ENCODE measurements around the gene RBPJL.

The RBPJL gene, protein sequence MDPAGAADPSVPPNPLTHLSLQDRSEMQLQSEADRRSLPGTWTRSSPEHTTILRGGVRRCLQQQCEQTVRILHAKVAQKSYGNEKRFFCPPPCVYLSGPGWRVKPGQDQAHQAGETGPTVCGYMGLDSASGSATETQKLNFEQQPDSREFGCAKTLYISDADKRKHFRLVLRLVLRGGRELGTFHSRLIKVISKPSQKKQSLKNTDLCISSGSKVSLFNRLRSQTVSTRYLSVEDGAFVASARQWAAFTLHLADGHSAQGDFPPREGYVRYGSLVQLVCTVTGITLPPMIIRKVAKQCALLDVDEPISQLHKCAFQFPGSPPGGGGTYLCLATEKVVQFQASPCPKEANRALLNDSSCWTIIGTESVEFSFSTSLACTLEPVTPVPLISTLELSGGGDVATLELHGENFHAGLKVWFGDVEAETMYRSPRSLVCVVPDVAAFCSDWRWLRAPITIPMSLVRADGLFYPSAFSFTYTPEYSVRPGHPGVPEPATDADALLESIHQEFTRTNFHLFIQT

DNA sequence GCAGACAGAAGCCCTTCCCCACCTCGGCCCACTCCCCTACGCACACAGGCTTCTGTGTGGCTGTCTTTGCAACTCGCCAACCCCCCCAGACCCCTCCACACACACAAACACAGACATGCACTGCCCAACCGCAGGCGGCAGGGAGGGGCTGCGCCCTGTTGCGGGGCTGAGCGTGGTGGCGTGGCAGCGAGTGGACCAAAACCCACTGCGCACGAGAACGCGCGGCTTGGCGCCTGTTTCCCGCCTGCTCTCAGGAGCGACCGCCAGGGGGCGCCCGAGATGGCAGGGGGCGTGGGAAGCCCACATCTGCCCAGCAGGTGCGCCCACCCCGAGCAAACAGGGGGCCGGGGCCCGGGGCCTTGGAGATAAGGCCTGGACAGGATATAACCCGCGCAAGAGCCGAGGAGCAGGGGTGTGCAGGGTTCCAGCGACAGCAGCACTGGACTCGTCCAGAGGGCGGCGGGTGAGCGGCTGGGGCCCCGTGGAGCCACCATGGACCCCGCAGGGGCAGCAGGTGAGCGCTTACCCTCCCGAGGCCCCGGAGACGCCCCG, at the start of gene RBPJL:
TSS of gene RBPJL (plus strand) at position 410 of the 552 bp plus-strand sequence. CDS start at position 493, 83 bp downstream.
- no peak within 1 kb of the TSS for H3K4me3 ChIP-seq (ENCODE audit: low read depth, low read length)

DNA sequence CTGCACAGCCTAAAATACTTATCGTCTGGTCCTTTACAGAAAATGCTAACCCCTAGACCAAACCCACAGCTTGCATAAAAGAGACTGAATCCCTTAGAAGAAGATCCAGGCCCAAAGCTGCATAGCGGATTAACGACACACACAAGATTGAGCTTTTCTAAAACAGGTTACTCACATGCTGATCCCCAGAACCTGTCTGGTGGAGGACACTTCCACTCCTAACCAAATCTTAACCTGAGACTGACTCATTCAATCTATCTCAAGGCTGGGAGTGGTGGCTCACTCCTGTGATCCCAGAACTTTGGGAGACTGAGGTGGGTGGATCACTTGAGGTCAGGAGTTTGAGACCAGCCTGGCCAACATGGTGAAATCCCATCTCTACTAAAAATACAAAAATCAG, 49.5 kb upstream of the RBPJL start:
- H3K4me3 ChIP-seq (ENCODE audit: low read depth, low read length): no peak overlapping the region

DNA sequence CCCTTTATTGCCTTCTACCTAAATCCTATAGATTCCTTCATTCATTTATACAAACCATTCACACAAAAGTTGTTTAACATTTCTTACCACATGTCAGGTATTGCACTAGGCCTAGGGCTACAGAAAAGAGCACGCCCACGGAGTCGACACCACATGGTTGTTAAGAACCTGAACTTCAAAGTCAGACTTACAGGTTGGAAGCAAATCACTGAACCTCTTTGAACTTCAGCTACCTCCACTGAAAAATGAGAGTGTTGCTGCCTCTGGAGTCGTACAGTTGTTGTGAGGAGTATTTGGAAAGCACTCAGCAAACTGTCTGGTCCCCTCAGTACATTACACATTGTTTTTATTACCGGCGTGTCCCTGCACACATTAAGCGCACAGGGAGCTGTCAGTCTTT, 48.9 kb upstream of the RBPJL start:
- no peak overlapping the region for H3K4me3 ChIP-seq (ENCODE audit: low read depth, low read length)

DNA sequence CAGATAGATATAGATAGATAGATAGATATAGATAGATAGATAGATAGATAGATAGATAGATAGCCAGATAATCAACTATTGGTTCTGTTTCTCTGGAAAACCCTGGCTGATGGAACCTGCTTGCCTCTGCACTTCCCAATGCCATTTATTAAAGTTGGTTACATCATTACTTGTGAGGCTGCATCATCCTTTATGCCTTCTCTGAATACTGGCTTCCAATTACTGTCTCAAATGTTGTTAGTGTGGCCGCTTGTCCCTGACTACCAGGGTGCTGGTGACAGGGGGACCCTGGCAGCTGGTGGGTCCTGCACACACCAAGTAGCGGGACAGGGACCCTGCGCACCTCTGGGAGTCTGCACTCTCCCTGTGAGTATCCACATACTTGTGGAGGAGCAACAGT, 48.4 kb upstream of the RBPJL start:
- H3K4me3 ChIP-seq (ENCODE audit: low read depth, low read length): no peak overlapping the region

DNA sequence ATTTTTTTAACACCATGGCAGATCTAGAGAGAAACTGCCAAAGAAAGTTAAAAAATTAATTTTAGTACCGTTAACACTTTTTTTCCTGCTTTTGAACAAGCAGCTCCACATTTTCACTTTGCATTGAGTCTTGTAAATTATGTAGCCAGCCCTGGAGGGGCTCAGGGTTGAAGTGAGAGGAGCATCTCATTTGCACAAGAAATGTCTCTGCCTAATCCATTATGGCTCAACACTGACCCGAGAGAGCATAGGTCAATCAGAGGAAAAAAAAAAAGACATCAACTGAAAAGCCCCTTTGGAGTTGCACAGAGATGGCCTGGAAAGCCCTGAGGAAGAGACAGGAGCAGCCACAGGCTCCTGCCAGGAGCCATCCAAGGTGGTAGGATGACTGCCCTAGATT, 48.0 kb upstream of the RBPJL start:
- no peak overlapping the region for H3K4me3 ChIP-seq (ENCODE audit: low read depth, low read length)

DNA sequence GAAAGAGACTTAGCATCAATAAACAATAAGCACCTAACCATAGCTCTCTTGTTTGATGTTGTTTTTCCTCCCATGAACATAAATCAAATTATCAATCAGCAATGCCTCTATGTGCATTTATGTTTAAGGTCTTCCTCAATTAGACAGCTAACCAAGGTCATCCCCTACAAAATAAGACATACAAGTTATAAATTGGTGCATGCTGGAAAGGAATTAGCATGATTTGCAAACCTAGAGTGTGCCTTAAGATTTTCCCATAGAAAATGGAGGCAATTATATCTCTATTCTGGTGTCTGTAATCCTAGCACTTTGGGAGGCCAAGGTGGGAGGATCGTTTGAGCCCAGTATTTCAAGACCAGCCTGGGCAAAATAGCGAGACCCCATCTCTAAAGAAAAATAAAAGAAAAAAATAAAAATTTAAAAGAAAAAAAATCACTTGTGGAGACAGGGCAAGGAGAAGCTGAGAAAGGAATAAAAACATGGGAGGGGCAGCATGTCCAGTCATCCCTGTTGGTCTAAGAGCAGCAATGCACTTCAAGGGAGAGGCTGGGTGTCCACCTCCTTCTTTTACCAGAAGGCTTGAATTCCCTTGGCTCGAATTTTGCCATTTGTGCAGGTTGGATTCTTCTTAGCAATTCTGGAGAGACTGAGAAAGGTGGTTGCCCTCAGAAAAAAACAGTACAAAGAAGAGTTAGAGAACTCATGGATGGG, 42.9 kb upstream of the RBPJL start:
- H3K4me3 ChIP-seq (ENCODE audit: low read depth, low read length): no peak overlapping the region

DNA sequence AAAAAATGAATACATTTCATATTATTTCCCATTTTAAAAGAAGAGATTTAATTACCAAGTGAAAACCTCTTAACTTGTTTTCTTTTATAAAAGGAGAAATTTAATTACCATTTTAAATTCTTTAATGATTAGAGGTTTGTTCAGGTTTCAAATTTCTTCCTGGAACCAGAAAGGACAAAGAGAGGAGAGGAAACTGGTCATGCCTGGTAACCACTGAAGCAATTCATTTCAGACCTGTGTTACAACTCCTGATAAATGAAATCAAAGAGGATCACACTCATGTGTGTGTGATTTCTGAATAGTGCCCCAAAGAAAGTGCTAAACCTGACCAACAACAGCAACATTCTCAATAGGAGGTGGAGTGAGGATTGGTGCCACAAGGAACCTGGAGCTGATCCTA, 39.7 kb upstream of the RBPJL start:
- no peak overlapping the region for H3K4me3 ChIP-seq (ENCODE audit: low read depth, low read length)

DNA sequence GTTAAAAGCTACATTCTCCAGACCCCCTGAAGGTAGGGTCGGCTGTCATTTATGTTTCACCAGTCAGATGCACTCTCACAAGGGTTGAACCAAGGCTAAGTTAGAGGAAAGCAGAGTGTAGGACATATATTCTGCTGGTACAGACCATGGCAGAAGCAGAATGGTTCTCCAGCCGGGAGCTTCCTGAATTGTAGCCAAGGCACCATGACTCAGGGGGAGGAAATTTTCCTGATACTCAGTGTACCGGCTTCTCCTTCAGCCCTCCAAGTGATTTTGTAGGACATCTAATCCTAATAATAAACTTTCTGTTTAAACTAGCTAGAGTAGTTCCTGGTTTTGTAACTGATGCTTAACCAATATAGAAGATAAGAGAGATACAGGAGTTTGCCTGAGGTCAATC, 38.1 kb upstream of the RBPJL start:
- no peak overlapping the region for H3K4me3 ChIP-seq (ENCODE audit: low read depth, low read length)

DNA sequence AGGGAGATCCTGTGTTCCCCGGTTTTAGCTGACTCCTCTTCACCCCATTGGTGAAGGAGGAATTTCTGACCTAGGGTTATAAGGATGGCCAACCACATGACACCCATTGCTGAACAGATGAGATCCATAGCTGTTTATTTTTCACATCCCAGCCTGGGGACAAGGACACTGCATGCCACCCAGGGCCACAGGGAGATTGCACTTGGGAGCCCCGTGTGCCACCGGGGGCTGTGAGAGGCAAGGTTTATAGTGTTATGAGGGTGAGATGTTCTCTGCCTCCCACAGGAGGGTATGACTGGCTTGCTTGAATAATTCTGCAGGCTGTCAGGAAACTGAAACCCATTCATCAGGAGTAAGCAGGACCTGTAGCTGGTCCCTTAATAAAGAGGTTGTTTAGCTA, 37.6 kb upstream of the RBPJL start:
- no peak overlapping the region for H3K4me3 ChIP-seq (ENCODE audit: low read depth, low read length)

DNA sequence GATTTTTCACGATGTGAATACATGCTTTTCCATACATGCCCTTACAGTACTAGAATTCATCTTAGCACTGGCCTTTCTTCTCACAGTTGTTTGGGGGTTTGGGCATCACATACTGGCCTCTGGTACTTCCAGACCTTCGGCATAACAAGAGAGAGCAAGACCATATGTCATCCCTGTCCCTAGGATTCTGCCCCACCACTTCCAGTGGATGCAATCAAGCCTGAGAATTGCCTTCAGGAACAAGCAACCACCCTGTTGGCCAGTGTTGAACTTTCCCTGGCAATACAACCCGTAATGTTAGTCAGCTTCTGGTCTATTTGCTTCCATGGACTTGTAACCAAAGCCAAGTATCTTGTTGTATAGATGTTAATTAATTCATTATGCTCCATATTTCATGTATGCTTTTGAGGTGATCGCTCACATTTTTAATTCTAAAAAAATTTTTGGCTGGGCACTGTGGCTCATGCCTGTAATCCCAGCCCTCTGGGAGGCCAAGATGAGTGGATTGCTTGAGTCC, 36.8 kb upstream of the RBPJL start:
- H3K4me3 ChIP-seq (ENCODE audit: low read depth, low read length): no peak overlapping the region

DNA sequence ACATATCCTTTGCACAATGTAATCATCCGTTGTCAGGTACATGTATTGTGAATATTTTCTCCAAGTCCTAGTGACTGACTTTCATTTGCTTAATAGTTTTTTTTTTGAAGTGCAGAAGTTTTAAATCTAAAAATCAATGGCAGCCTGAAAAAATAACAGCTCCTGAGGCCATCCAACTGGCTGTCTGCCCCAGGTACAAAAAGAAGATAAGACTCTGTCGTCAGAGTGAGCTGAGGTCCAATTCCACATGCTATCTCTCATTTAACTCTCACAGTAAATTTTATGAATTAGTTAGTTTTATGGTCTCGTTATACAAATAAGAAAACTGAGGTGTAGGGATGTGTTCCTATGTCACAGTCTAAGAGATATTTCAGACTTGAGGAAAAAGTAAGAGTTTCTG, 31.3 kb upstream of the RBPJL start:
- no peak overlapping the region for H3K4me3 ChIP-seq (ENCODE audit: low read depth, low read length)

DNA sequence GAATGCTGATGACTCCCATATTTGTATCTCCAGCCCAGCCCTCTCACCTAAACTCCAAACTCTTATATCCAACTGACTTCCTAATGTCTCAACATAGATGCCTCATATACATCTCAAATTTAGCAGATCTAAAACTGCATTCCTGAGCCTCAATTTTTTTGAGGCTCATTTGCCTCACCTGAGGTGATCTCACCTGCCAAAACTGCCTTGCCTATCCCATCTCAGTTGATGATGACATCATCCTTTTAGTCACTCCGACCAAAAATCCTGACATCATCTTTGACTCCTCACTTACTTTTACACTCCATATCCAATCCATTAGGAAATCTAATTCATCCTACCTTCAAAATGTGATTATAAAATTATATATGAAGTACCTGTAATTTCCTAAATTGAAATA, 26.6 kb upstream of the RBPJL start:
- H3K4me3 ChIP-seq (ENCODE audit: low read depth, low read length): no peak overlapping the region

DNA sequence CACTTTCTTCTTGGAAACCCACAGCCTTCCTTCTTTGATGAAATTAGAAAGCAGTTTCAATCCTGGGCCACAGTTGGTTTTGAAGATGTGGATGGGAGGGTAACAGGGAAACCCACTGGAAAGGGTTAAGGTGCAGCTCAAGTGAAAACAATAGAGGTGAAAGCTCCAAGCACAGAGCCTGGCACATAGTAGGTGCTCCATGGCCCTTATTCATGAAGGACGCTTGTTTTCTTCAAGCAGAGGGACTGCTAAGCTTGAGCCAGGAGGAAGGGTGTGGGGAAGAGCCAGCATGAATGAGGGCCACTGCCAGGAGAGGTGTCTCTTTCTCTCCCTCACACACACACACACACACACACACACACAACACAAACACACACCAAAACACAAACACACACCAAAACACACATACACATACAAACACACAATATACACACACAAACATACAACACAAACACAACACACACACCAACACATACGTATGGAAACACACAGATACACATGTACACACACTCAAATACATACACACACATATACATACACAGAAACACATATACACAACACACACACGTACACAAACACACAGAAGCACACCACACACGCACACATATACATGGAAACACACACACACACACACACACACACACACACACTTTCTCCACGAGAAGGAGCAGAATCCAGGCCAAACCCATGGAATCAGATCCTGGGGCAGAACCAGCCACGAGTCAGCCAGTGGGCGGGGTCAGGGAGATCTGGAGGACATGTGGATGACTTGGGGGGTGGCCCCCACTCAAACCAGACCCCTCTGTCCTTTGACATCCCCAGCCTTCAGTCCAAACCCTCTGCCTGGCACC, 23.7 kb upstream of the RBPJL start:
- no peak overlapping the region for H3K4me3 ChIP-seq (ENCODE audit: low read depth, low read length)

DNA sequence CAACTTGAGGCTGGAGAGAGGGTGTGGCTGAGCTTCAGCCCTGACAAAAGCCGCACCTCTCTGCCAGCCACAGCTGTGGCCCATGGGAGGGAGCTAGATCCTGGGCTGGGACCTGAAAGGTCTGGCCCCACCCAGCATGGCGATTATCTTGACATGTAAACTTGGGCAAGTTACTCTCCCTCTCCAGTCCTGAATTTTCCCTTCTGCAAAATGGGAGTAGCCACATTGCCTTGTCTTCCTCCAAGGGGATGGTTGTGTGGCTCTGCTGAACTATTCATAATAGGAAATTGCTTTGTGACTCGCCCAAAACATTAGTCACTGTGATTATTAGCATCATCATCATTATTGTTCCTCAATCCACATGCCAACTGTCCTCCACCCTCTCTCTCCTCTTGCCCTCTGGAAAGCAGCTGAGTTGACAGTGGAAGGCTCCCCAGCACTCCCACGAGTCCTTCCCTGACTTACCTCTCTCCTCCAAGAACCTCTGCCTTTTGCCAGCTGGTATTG, 23.0 kb upstream of the RBPJL start:
- H3K4me3 ChIP-seq (ENCODE audit: low read depth, low read length): no peak overlapping the region

DNA sequence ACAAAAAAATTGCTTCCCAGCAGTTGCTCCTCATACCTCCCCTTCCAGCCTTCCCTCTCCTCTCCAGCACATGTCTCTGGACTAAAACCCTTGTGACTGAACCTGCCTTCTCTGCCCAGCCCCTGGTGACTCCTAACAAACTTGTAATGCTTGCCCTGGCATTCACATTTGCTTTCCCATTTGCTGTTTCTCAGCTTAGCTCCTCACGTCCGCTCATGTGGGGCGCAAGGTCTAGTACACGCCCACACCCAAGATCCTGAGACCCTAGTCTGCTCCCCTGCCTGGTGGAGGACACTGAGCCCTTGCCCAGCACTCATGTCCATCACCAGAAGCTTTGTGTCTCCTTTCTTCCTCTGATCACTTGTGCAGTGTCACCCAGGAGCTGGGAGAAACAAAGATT, 18.3 kb upstream of the RBPJL start:
- no peak overlapping the region for H3K4me3 ChIP-seq (ENCODE audit: low read depth, low read length)

DNA sequence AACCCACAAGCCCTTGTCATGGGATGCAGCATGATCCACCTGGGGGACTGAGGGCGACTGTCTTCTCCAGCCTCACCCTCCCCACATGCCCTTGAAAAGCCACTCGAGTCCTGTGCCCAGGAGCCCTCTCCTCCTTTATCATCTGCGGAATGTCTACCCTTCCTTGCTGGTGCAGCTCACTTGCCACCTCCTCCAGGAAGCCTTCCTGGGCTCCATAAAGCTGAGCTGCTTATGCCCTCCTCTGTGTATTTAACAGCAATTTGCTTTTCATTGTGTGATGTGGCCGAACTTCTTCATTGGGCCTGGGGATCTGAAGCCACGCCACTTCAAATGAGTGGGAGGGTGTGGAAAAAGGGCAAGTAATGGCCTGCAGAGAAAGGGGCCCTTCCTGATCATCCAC, 17.8 kb upstream of the RBPJL start:
- no peak overlapping the region for H3K4me3 ChIP-seq (ENCODE audit: low read depth, low read length)

DNA sequence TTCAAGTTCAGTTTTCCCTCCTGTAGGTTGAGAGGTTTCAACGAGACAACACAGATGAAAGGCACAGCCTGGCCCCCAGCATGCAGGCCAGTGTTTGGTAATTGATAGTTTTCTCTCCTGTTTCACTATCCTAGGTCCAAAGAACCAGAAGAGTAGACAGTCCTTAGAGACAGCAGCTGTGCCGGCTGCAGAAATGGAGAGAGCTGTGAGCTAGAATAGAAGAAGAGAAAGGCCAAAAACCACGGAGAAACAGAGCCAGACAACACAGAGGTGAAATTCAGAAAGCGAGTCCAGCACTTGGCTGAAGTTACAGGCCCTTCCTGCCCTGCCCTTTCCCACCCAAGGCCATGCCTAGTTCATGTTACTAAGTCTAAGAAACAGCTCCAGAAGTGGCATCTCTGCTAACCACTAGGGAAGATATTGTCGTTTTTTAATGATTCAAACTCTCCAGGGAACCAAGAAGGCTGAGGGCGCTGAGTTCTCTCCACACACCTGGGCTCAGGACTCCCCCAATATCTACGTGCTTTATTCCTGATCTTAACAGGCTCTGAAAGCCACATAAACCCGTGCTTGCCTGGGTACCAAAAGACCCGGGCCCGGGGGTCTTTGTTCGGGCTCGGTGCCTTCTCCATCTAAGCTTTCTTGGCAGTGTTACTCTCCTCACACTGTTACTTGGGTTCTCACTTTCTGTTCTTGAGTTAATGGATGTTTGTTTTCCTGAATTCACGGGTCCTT, 16.5 kb upstream of the RBPJL start:
- no peak overlapping the region for H3K4me3 ChIP-seq (ENCODE audit: low read depth, low read length)

DNA sequence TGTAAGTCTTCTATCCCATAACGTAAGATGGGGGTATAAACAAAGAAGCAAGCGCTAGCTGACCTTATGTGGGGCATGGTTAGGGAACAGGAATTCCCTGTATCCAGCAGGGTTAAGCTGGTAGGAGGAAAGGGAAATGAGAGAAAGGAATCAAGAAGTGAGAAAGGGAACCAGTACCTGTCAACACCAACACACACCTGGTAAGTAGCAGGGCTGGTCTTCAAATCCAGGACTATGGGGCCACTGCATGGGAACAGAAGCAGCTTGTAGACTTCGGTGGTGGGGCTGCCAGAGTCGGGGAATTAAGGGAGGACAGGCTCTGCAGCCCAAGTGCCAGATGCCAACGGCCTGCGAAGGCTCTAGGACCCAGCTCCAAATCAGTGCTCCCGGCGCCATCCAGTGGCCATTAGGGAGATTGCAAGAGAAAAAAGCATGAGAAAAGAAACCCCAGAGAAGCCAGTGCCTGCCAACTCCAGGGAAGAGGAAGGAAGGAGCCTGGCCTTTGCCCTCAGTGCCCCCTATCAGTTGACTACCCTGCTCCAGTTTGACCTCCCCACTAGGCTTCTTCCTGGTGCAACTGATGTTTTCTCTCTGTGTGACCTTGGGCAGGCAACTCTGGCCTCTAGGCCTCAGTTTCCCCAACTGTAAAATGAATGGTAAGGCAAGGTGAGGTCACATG, 15.8 kb upstream of the RBPJL start:
- H3K4me3 ChIP-seq (ENCODE audit: low read depth, low read length): no peak overlapping the region

DNA sequence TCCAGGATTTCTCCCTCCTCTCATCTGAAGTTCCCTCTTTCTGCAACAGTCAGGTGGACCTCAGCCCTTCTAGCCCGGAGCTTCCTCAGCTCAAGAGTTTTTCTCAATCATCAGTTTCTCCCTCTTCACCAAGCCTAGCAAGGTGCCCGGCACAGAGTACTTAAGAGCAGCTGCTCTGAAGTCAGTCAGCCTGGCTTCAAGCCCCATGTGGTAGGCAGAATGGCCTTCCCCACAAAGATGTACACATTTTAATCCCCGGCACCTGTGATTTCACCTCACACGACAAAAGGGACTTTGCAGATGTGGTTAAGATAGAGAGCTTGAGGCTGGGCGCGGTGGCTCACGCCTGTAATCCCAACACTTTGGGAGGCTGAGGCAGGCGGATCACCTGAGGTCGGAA, 15.1 kb upstream of the RBPJL start:
- H3K4me3 ChIP-seq (ENCODE audit: low read depth, low read length): no peak overlapping the region

All from iPS-11a (cell line).